ENCODE results near the gene BCAP29.

GRCh38 chr7:107564553-107565298, 15.3 kb upstream of the BCAP29 start:
- no peak for TF ChIP-seq CTCF (tag by site-specific recombination; IDR thresholded peaks at IDR 0.05)
- TF ChIP-seq, protein P1, sequence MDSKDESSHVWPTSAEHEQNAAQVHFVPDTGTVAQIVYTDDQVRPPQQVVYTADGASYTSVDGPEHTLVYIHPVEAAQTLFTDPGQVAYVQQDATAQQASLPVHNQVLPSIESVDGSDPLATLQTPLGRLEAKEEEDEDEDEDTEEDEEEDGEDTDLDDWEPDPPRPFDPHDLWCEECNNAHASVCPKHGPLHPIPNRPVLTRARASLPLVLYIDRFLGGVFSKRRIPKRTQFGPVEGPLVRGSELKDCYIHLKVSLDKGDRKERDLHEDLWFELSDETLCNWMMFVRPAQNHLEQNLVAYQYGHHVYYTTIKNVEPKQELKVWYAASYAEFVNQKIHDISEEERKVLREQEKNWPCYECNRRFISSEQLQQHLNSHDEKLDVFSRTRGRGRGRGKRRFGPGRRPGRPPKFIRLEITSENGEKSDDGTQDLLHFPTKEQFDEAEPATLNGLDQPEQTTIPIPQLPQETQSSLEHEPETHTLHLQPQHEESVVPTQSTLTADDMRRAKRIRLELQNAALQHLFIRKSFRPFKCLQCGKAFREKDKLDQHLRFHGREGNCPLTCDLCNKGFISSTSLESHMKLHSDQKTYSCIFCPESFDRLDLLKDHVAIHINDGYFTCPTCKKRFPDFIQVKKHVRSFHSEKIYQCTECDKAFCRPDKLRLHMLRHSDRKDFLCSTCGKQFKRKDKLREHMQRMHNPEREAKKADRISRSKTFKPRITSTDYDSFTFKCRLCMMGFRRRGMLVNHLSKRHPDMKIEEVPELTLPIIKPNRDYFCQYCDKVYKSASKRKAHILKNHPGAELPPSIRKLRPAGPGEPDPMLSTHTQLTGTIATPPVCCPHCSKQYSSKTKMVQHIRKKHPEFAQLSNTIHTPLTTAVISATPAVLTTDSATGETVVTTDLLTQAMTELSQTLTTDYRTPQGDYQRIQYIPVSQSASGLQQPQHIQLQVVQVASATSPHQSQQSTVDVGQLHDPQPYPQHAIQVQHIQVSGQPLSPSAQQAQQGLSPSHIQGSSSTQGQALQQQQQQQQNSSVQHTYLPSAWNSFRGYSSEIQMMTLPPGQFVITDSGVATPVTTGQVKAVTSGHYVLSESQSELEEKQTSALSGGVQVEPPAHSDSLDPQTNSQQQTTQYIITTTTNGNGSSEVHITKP (tag by site-specific recombination; IDR thresholded peaks at IDR 0.05), result no peak
- no peak for TF ChIP-seq KLF10 (tag by site-specific recombination; IDR thresholded peaks at IDR 0.05)

All from HEK293 (cell line).